Lower lobe of right lung (tissue), 2 donors: ENCODE data around the gene PDZD8. TPM values are rescaled to one million over a fixed set of nuclear protein-coding genes. Genes with fewer than 3 reads are reported as not detected.

Experiments
- ATAC-seq, 2 donors: fragments of 200-7000 bp; cut with Tn5 transposase; one replicate each; pipeline ENCODE4 v1.9.1; 2020 to 2022; ENCODE audit warnings: mild to moderate bottlenecking in 2 of 2, moderate library complexity in 2 of 2
- DNase-seq: peaks from one replicate; pipeline ENCODE4 v3.0.0-alpha.2; 2020
- H3K27ac ChIP-seq: fragments of 200-600 bp; one replicate; pipeline ENCODE4 v1.8.0; 2022
- H3K27me3 ChIP-seq: fragments of 200-600 bp; one replicate; pipeline ENCODE4 v1.8.0; 2022; ENCODE audit warnings: low read depth
- H3K36me3 ChIP-seq: fragments of 200-600 bp; one replicate; pipeline ENCODE4 v1.8.0; 2022; ENCODE audit warnings: mild to moderate bottlenecking
- H3K4me1 ChIP-seq: fragments of 200-600 bp; one replicate; pipeline ENCODE4 v1.8.0; 2022
- H3K4me3 ChIP-seq: fragments of 200-600 bp; one replicate; pipeline ENCODE4 v1.8.0; 2022; ENCODE audit warnings: mild to moderate bottlenecking
- H3K9me3 ChIP-seq: fragments of 200-600 bp; one replicate; pipeline ENCODE4 v1.8.0; 2022
- intact Hi-C: fragments of 100-400 bp; cut with DNase I; formaldehyde crosslinking; loops from one replicate; pipeline ENCODE4 v1.11.0; 2022
- total RNA-seq: library from RNA; stranded (reverse); fragmentation: NEBNext Ultra II Directional; extraction: Animal tissue kit (Norgen Biotek cat#: 25700); gene quantifications from one replicate; pipeline ENCODE4 v1.2.1, GENCODE V29; 2021
- TF ChIP-seq, protein P1 (sequence below): fragments of 200-600 bp; IDR thresholded peaks from one replicate; pipeline ENCODE4 v1.8.0; 2022; ENCODE audit warnings: antibody characterized with exemption, mild to moderate bottlenecking
- donor health status: DM: no; HTN: yes; CAD: no; lungs with severe emphysema.

Gene PDZD8
- total RNA-seq, 1 donor from 2014 or later = 29.4 TPM

DNA sequence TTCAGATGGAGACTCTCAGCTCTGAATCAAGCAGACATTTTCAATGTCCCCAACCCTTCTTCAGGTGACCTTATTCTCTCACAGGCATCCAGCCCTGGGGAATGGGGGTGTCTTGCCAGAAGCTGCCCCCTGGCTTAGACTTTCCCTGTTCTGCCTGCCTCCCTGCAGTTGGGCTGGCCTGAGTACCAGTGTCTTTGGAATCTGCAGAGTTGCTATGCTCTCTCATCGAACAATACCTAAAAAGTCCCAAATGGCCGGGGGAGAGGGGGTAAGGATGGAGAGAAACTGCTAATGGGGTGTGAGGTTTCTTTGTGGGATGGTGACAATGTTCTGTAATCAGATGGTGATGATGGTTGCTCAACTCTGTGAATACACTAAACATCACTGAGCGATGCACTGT, 113.7 kb downstream of the PDZD8 start:
- intact Hi-C loops = no loop called here
- H3K27me3 ChIP-seq = peaks cover 39% of the 10 kb centered on the region
- H3K36me3 ChIP-seq = no peaks in the 10 kb centered on the region
- H3K27ac ChIP-seq = no peak overlapping the region
- TF ChIP-seq, protein P1, sequence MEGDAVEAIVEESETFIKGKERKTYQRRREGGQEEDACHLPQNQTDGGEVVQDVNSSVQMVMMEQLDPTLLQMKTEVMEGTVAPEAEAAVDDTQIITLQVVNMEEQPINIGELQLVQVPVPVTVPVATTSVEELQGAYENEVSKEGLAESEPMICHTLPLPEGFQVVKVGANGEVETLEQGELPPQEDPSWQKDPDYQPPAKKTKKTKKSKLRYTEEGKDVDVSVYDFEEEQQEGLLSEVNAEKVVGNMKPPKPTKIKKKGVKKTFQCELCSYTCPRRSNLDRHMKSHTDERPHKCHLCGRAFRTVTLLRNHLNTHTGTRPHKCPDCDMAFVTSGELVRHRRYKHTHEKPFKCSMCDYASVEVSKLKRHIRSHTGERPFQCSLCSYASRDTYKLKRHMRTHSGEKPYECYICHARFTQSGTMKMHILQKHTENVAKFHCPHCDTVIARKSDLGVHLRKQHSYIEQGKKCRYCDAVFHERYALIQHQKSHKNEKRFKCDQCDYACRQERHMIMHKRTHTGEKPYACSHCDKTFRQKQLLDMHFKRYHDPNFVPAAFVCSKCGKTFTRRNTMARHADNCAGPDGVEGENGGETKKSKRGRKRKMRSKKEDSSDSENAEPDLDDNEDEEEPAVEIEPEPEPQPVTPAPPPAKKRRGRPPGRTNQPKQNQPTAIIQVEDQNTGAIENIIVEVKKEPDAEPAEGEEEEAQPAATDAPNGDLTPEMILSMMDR = no peak
- H3K4me3 ChIP-seq = no peak overlapping the region
- ATAC-seq (no peak), DNase-seq (no peak)
- no peaks in the 10 kb centered on the region for H3K9me3 ChIP-seq
- no peaks in the 10 kb centered on the region for H3K4me1 ChIP-seq

GRCh38 chr10:117260084-117260483, 115.2 kb downstream of the PDZD8 start:
- intact Hi-C loops = no loop called here
- DNase-seq (no peak), ATAC-seq (no peak)
- Histone ChIP-seq H3K9me3 (no peaks in the 10 kb centered on the region), H3K4me1 (no peaks in the 10 kb centered on the region), H3K27me3 (peaks cover 39% of the 10 kb centered on the region), H3K27ac (no peak overlapping the region), H3K36me3 (no peaks in the 10 kb centered on the region), H3K4me3 (no peak overlapping the region)
- TF ChIP-seq, protein P1 = no peak

- no peak overlapping the region for H3K27ac ChIP-seq
- H3K36me3 ChIP-seq = no peaks in the 10 kb centered on the region
- no peaks in the 10 kb centered on the region for H3K9me3 ChIP-seq
- peaks cover 39% of the 10 kb centered on the region for H3K27me3 ChIP-seq
- intact Hi-C loops = no loop called here
- ATAC-seq = no peak
- no peaks in the 10 kb centered on the region for H3K4me1 ChIP-seq
- DNase-seq = no peak
- TF ChIP-seq, protein P1 = no peak
- H3K4me3 ChIP-seq = no peak overlapping the region
Observed at GRCh38 chr10:117259279-117259678, 116.0 kb downstream of the PDZD8 start.

GRCh38 chr10:117257721-117258120, 117.5 kb downstream of the PDZD8 start:
- H3K4me1 ChIP-seq = no peaks in the 10 kb centered on the region

DNA sequence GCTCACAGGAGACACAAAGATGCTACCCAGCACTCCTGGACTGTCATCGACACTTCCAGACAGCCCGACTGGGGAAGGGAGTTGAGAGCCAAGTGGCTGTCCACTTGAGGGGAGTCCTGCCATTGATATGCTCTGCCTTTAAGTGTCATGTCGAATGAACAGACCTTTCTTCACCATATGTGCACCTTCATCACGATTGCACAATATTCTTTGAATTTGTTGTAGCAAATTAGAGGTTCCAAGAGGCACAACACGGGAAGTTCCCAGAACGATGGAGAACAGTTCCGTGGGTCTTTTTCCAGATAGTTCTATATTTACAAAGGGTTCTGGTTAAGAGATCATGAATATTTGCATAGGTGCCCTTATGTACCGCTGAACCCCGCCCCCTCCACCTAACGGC, 118.3 kb downstream of the PDZD8 start:
- H3K27ac ChIP-seq = no peak overlapping the region
- H3K36me3 ChIP-seq = no peaks in the 10 kb centered on the region
- no peak overlapping the region for H3K4me3 ChIP-seq
- DNase-seq = no peak
- H3K27me3 ChIP-seq = peaks cover 28% of the 10 kb centered on the region
- ATAC-seq = no peak
- H3K4me1 ChIP-seq = no peaks in the 10 kb centered on the region
- H3K9me3 ChIP-seq = no peaks in the 10 kb centered on the region
- TF ChIP-seq, protein P1 = no peak
- intact Hi-C loops = no loop called here

More at GRCh38 chr10:117257721-117258120, 117.5 kb downstream of the PDZD8 start:
- ATAC-seq (no peak), DNase-seq (no peak)
- Histone ChIP-seq H3K27me3 (peaks cover 33% of the 10 kb centered on the region), H3K4me3 (no peak overlapping the region), H3K9me3 (no peaks in the 10 kb centered on the region), H3K36me3 (no peaks in the 10 kb centered on the region), H3K27ac (no peak overlapping the region)
- intact Hi-C loops = no loop called here
- TF ChIP-seq, protein P1 = no peak
